H1 (cell line): ENCODE data around the gene CFAP61. TPM values are rescaled to one million over a fixed set of nuclear protein-coding genes. Genes with fewer than 3 reads are reported as not detected.

Experiments used
- CTCF ChIA-PET: fragments of 300-600 bp; sonication (Branson Sonifier 250); formaldehyde crosslinking; loops from one replicate; lab custom pipeline; 2021; ENCODE audit not compliant: partially characterized antibody; lab: Charles Lee
- POLR2A ChIA-PET: fragments of 300-600 bp; sonication (Branson Sonifier 250); formaldehyde crosslinking; loops from one replicate; lab custom pipeline; 2021; ENCODE audit warnings: inconsistent platforms; ENCODE audit not compliant: partially characterized antibody; lab: Charles Lee
- DNase-seq, 2 experiments: peaks; one replicate each; pipeline versions ENCODE4 v3.0.0 to v3.0.0-alpha.2; 2010 to 2022; ENCODE audit warnings: low spot score in 2 of 2, low read depth in 1 of 2, mixed read lengths in 1 of 2
- FAIRE-seq: peaks from 2 replicates; lab custom pipeline; 2011; peaks lifted over from hg19 to GRCh38; lab: Jason Lieb, UNC
- H2AFZ ChIP-seq: 2 replicates; pipeline ENCODE4 v1.8.1; 2012; ENCODE audit warnings: low read length, inconsistent platforms
- H2AK5ac ChIP-seq: 2 replicates; pipeline ENCODE4 v1.6.1; 2013; ENCODE audit warnings: low read depth, low read length
- H2BK120ac ChIP-seq: replicated peaks from 2 replicates; pipeline ENCODE3; 2013; ENCODE audit warnings: low read depth, low read length, inconsistent platforms
- H2BK12ac ChIP-seq: 2 replicates; pipeline ENCODE4 v1.6.1; 2013; ENCODE audit warnings: low read depth, low read length
- H2BK15ac ChIP-seq: 2 replicates; pipeline ENCODE4 v1.6.1; 2013; ENCODE audit warnings: low read length
- H2BK20ac ChIP-seq: 2 replicates; pipeline ENCODE4 v1.6.1; 2013; ENCODE audit warnings: low read length
- H2BK5ac ChIP-seq: 2 replicates; pipeline ENCODE4 v1.6.1; 2013; ENCODE audit warnings: low read depth, low read length
- H3K14ac ChIP-seq: 2 replicates; pipeline ENCODE4 v1.6.1; 2013; ENCODE audit warnings: inconsistent platforms; ENCODE audit not compliant: insufficient read length
- H3K18ac ChIP-seq: 2 replicates; pipeline ENCODE4 v1.6.1; 2013; ENCODE audit warnings: low read length; ENCODE audit errors: extremely low read depth
- H3K23ac ChIP-seq: 2 replicates; pipeline ENCODE4 v1.6.1; 2013; ENCODE audit warnings: inconsistent platforms; ENCODE audit not compliant: insufficient read length
- H3K23me2 ChIP-seq: 2 replicates; pipeline ENCODE4 v1.6.1; 2013; ENCODE audit warnings: low read depth, low read length
- H3K27ac ChIP-seq: 2 replicates; pipeline ENCODE4 v1.6.1; 2011; ENCODE audit warnings: low read depth, low read length, inconsistent platforms
- H3K27me3 ChIP-seq, 4 experiments: replicated peaks in 1 of 4; 1 replicate in 1 of 4; 2 replicates in 3 of 4; pipeline versions ENCODE4 v1.6.1 to v1.8.1; 2011 to 2013; ENCODE audit warnings: low read length in 3 of 4, mild to moderate bottlenecking in 3 of 4, inconsistent platforms in 2 of 4, mixed read lengths in 2 of 4, moderate library complexity in 1 of 4; ENCODE audit not compliant: control insufficient read depth in 3 of 4, insufficient read depth in 3 of 4; ENCODE audit errors: extremely low read depth in 1 of 4
- H3K36me3 ChIP-seq, 4 experiments: 2 replicates each; pipeline versions ENCODE4 v1.6.1 to v1.8.1; 2011 to 2013; ENCODE audit warnings: mild to moderate bottlenecking in 4 of 4, low read length in 3 of 4, moderate library complexity in 2 of 4, control low read depth in 1 of 4, inconsistent platforms in 1 of 4; ENCODE audit not compliant: insufficient read depth in 4 of 4, control insufficient read depth in 2 of 4
- H3K4ac ChIP-seq: replicated peaks from 2 replicates; pipeline ENCODE3; 2013; ENCODE audit warnings: low read length, low read depth, mixed read lengths, inconsistent platforms; ENCODE audit not compliant: insufficient read length
- H3K4me1 ChIP-seq, 4 experiments: replicated peaks in 1 of 4; 1 replicate in 1 of 4; 2 replicates in 3 of 4; pipeline versions ENCODE4 v1.6.1 to v1.8.1; 2011 to 2013; ENCODE audit warnings: low read length in 3 of 4, inconsistent platforms in 2 of 4, mixed read lengths in 1 of 4; ENCODE audit not compliant: insufficient read depth in 4 of 4, control insufficient read depth in 3 of 4
- H3K4me2 ChIP-seq, 2 experiments: 2 replicates each; pipeline versions ENCODE4 v1.6.1 to v1.8.1; 2011 to 2013; ENCODE audit warnings: low read depth in 2 of 2, low read length in 2 of 2, control low read depth in 1 of 2, inconsistent platforms in 1 of 2, mild to moderate bottlenecking in 1 of 2; ENCODE audit not compliant: insufficient read depth in 1 of 2
- H3K4me3 ChIP-seq, 4 experiments: fragments of 200-600, 300-600 bp in 1 of 4; sonication (generic), shearing (Covaris generic), sonication (Bioruptor Twin) in 1 of 4; 2 replicates each; pipeline versions ENCODE4 v1.5.1 to v1.8.1; 2011 to 2016; ENCODE audit warnings: low read length in 4 of 4, low read depth in 3 of 4, control low read depth in 2 of 4, inconsistent platforms in 2 of 4, mild to moderate bottlenecking in 2 of 4, mixed read lengths in 1 of 4, moderate library complexity in 1 of 4; ENCODE audit not compliant: insufficient read depth in 2 of 4; ENCODE audit errors: extremely low read depth in 1 of 4
- H3K56ac ChIP-seq: replicated peaks from 2 replicates; pipeline ENCODE3; 2013; ENCODE audit warnings: low read depth, mild to moderate bottlenecking, mixed read lengths, low read length, inconsistent platforms; ENCODE audit not compliant: insufficient read length
- H3K79me1 ChIP-seq: 2 replicates; pipeline ENCODE4 v1.6.1; 2013; ENCODE audit warnings: low read depth, low read length, control low read depth
- H3K79me2 ChIP-seq, 2 experiments: 2 replicates each; pipeline versions ENCODE4 v1.6.1 to v1.8.1; 2012 to 2013; ENCODE audit warnings: low read length in 2 of 2, mild to moderate bottlenecking in 2 of 2, inconsistent platforms in 1 of 2; ENCODE audit not compliant: insufficient read depth in 2 of 2, control insufficient read depth in 1 of 2
- H3K9ac ChIP-seq, 4 experiments: replicated peaks in 1 of 4; 1 replicate in 1 of 4; 2 replicates in 3 of 4; pipeline versions ENCODE4 v1.6.1 to v1.8.1; 2011 to 2013; ENCODE audit warnings: low read depth in 3 of 4, low read length in 3 of 4, control low read depth in 2 of 4, mild to moderate bottlenecking in 2 of 4, moderate library complexity in 2 of 4, inconsistent platforms in 1 of 4; ENCODE audit errors: extremely low read depth in 1 of 4
- H3K9me3 ChIP-seq, 2 experiments: 2 replicates each; pipeline versions ENCODE4 v1.6.1 to v1.8.1; 2012 to 2013; ENCODE audit warnings: mild to moderate bottlenecking in 2 of 2, moderate library complexity in 2 of 2, control low read depth in 1 of 2, inconsistent platforms in 1 of 2, low read depth in 1 of 2, low read length in 1 of 2, mixed read lengths in 1 of 2; ENCODE audit not compliant: insufficient read depth in 2 of 2
- H4K20me1 ChIP-seq, 2 experiments: replicated peaks in 1 of 2; 2 replicates each; pipeline versions ENCODE3 to v1.8.1; 2011 to 2013; ENCODE audit warnings: inconsistent platforms in 2 of 2, low read length in 2 of 2, mild to moderate bottlenecking in 1 of 2; ENCODE audit not compliant: insufficient read depth in 2 of 2, control insufficient read depth in 1 of 2
- H4K5ac ChIP-seq: 2 replicates; pipeline ENCODE4 v1.6.1; 2013; ENCODE audit warnings: low read length, low read depth, mixed read lengths, inconsistent platforms; ENCODE audit not compliant: insufficient read length
- H4K8ac ChIP-seq: 2 replicates; pipeline ENCODE4 v1.8.0; 2013; ENCODE audit warnings: mild to moderate bottlenecking, moderate library complexity, low read length, inconsistent platforms; ENCODE audit not compliant: insufficient read depth; ENCODE audit errors: extremely low read depth
- H4K91ac ChIP-seq: replicated peaks from 2 replicates; pipeline ENCODE3; 2013; ENCODE audit warnings: low read length, mixed read lengths, inconsistent platforms; ENCODE audit not compliant: insufficient read length
- CBX8 ChIP-seq: fragments of 300-800, 300-1000 bp; sonication (generic); IDR thresholded peaks from 2 replicates; pipeline ENCODE4 v1.7.1; 2016; ENCODE audit warnings: low read depth, low read length, borderline replicate concordance
- CEBPB ChIP-seq: IDR thresholded peaks from 2 replicates; pipeline ENCODE4 v1.6.1; 2012; ENCODE audit warnings: low read depth, low read length
- EP300 ChIP-seq, 2 experiments: IDR thresholded peaks; 1 replicate in 1 of 2; 2 replicates in 1 of 2; pipeline ENCODE4 v1.6.1; 2011 to 2012; ENCODE audit warnings: low read depth in 2 of 2, low read length in 2 of 2, mild to moderate bottlenecking in 2 of 2, borderline replicate concordance in 1 of 2, inconsistent platforms in 1 of 2, moderate library complexity in 1 of 2
- FOSL1 ChIP-seq: IDR thresholded peaks from 2 replicates; pipeline ENCODE4 v1.6.1; 2011; ENCODE audit warnings: mild to moderate bottlenecking, low read depth, low read length, moderate library complexity; ENCODE audit not compliant: insufficient read depth
- JUND ChIP-seq: IDR thresholded peaks from 2 replicates; pipeline ENCODE4 v1.6.1; 2011; ENCODE audit warnings: mild to moderate bottlenecking, improper control_type of control experiment, low read length
- KDM1A ChIP-seq: fragments of 200-600, 300-600 bp; sonication (generic); IDR thresholded peaks from 2 replicates; pipeline ENCODE4 v1.7.1; 2016; ENCODE audit warnings: mild to moderate bottlenecking, low read length, borderline replicate concordance
- MAFK ChIP-seq: IDR thresholded peaks from 2 replicates; pipeline ENCODE4 v1.6.1; 2012; ENCODE audit warnings: low read depth, mild to moderate bottlenecking, improper control_type of control experiment, low read length
- PHF8 ChIP-seq: fragments of 200-600 bp; sonication (generic); conservative IDR thresholded peaks from 2 replicates; pipeline ENCODE4 v1.7.1; 2012; ENCODE audit warnings: low read depth, mild to moderate bottlenecking, inconsistent platforms, low read length, moderate library complexity
- SP4 ChIP-seq: IDR thresholded peaks from 2 replicates; pipeline ENCODE4 v1.6.1; 2012; ENCODE audit warnings: low read length, inconsistent platforms
- TAF7 ChIP-seq: optimal IDR thresholded peaks from 2 replicates; pipeline ENCODE3; 2011; ENCODE audit warnings: low read depth, mild to moderate bottlenecking, inconsistent platforms, low read length, moderate library complexity, borderline replicate concordance
- WGBS, 2 experiments: shearing (Covaris generic) in 1 of 2; methylation state at CpG; one replicate each; pipeline versions ENCODE4 v1.1.6 to v1.1.7; 2013 to 2015; ENCODE audit warnings: low lambda C conversion rate in 2 of 2, mixed read lengths in 2 of 2, inconsistent platforms in 1 of 2, low coverage in 1 of 2, missing lambda C conversion rate in 1 of 2; ENCODE audit not compliant: insufficient replicate concordance in 2 of 2, insufficient coverage in 1 of 2, insufficient read length in 1 of 2; ENCODE audit errors: extremely low coverage in 1 of 2, missing lambda C conversion rate in 1 of 2; 5-methylcytosine and 5-hydroxymethylcytosine counted together
- polyA plus RNA-seq, 7 experiments: library from polyadenylated mRNA; depleted of rRNA in 3 of 7; stranded (reverse) in 5 of 7; unstranded in 2 of 7; fragments of >200 nt in 5 of 7; fragments of 200-250 nt in 2 of 7; gene quantifications; 1 replicate in 5 of 7; 2 replicates in 1 of 7; 4 replicates in 1 of 7; pipeline versions ENCODE4 v1.2.1 to v1.2.3, GENCODE V29; 2011 to 2013; ENCODE audit warnings: missing spikeins in 2 of 7, mixed read lengths in 2 of 7
- total RNA-seq: library from RNA; stranded (reverse); fragmentation: NEBNext Ultra II Directional; extraction: Animal tissue kit (Norgen Biotek cat#: 25700); gene quantifications from 2 replicates; pipeline ENCODE4 v1.2.1, GENCODE V29; 2021
- TF ChIP-seq, protein P1 (sequence below): IDR thresholded peaks from 2 replicates; pipeline ENCODE4 v1.6.1; 2011; ENCODE audit warnings: low read depth, mild to moderate bottlenecking, low read length; ENCODE audit not compliant: insufficient read depth

CFAP61 gene
- total and polyA plus RNA-seq, 2 of the 8 experiments (the other 6 are each of a cell fraction or from before 2014, with no cell fraction given) = 0.29 to 0.61 TPM

DNA sequence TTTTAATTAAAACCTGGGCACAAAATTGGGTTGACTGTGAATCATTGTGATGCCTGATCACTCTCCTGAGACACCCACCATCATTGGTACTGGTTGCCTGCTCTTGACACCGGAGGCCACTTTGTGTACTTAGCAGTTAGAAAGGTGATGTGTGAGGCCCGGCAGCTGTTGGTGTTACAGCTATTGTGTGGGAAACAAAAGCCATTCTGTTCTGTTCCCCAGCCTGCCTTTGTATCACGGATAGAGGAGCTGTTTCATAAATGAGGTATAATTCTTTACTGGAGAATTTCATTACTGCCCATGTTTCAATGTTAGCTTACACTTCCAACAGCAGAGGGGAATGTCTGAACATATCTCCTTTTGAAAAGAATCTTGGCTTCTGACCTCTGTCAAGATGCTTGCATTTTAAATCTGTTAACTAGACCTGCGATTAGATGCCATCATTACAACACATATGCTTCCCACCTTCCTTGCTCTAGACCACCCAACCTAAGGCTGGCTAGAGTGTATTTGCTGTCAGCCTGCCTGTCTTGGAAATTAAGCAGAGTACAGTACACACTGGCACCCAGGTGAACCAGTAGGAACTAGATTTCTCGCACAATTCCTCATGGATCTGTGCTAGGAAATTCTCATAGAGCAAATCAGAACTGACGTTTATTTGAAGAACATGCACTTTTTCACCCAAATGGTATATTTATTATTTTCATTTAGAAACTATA is 173.2 kb downstream of the CFAP61 start:
- Histone ChIP-seq H4K8ac (no peak overlapping the region), H2AK5ac (no peak overlapping the region), H3K14ac (no peak overlapping the region), H3K18ac (no peak overlapping the region), H3K9ac (no peak overlapping the region), H2BK12ac (0 out of 2 replicates have a peak overlapping the region, but pooled peaks have one; percentile 30), H3K36me3 (no peaks in the 10 kb centered on the region), H4K91ac (no peak overlapping the region), H3K4me2 (no peak overlapping the region), H2BK20ac (no peak overlapping the region), H3K23me2 (no peaks in the 10 kb centered on the region), H3K4ac (no peak overlapping the region), H3K27me3 (no peaks in the 10 kb centered on the region), H3K27ac (no peak overlapping the region), H3K4me3 (no peak overlapping the region), H4K5ac (no peak overlapping the region), H2BK5ac (no peak overlapping the region), H3K79me2 (no peaks in the 10 kb centered on the region), H3K79me1 (no peaks in the 10 kb centered on the region), H4K20me1 (no peaks in the 10 kb centered on the region), H3K56ac (no peak overlapping the region), H3K9me3 (peaks cover 0 to 2% of the 10 kb centered on the region in 2 experiments; a peak in 1 of 4 replicates), H2BK15ac (no peak overlapping the region), H3K4me1 (peaks cover 0 to 3% (median 1%) of the 10 kb centered on the region in 4 experiments; a peak in 1 of 7 replicates), H2AFZ (no peak overlapping the region), H2BK120ac (no peak overlapping the region), H3K23ac (no peak overlapping the region)
- WGBS, 2 experiments = 70% methylated on average over 6 of the region's 6 CpGs; no CpG with 5 or more reads in 1 of the 2 experiments
- CTCF ChIA-PET = interaction anchor here (1.7 to 4.5 kb wide), 2 partner anchors 12 to 142 kb away, joined by 4 to 37 read pairs; no protein-coding TSS in a partner anchor
- DNase-seq (no peak), FAIRE-seq (peak; percentile 69)
- POLR2A ChIA-PET = interaction anchor here (1.3 to 1.6 kb wide), 2 partner anchors 14 to 226 kb away, joined by 3 read pairs; no protein-coding TSS in a partner anchor
- TF ChIP-seq SP4 = no peak
- TF ChIP-seq KDM1A = no peak
- no peak for TF ChIP-seq FOSL1
- TF ChIP-seq PHF8 = no peak
- no peak for TF ChIP-seq TAF7
- TF ChIP-seq, protein P1, sequence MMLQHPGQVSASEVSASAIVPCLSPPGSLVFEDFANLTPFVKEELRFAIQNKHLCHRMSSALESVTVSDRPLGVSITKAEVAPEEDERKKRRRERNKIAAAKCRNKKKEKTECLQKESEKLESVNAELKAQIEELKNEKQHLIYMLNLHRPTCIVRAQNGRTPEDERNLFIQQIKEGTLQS = no peak
- TF ChIP-seq MAFK = no peak
- no peak for TF ChIP-seq CEBPB
- TF ChIP-seq EP300 (IDR thresholded peaks at IDR 0.05; ENCODE audit: borderline replicate concordance in 1 of 2, low read depth in 2 of 2, low read length in 2 of 2) = no peak
- no peak for TF ChIP-seq CBX8
- no peak for TF ChIP-seq JUND
